ENCODE measurements around the gene BEGAIN. TPM values are rescaled to one million over a fixed set of nuclear protein-coding genes. Genes with fewer than 3 reads are reported as not detected.

BEGAIN gene
- total RNA-seq, 4 donors from 2014 or later = 0.25 to 2.2 (median 1.6) TPM

- DNase-seq (ENCODE audit: low spot score in 2 of 2) = peak in 1 of 2 donors; percentile 76
- no peak overlapping the region for H3K4me3 ChIP-seq (ENCODE audit: low read depth, poor library complexity, severe bottlenecking)
- intact Hi-C loops (cut with DNase I; ENCODE audit: low total_unique reads) = loop anchor here (1.0 kb wide), 1 partner anchor 32 kb away; no protein-coding TSS in a partner anchor
- WGBS, 2 donors = 93 to 94% methylated on average over 11 of the region's 11 CpGs
- TF ChIP-seq CTCF (IDR thresholded peaks at IDR 0.05) = no peak
- TF ChIP-seq POLR2A (IDR thresholded peaks at IDR 0.05) = no peak
Measured at GRCh38 chr14:100525615-100526014, 61.6 kb downstream of the BEGAIN start.

GRCh38 chr14:100524933-100525243 lies 62.3 kb downstream of the BEGAIN start:
- WGBS, 2 donors = 74 to 75% methylated on average over 8 of the region's 8 CpGs
- TF ChIP-seq POLR2A (IDR thresholded peaks at IDR 0.05) (no peak), CTCF (IDR thresholded peaks at IDR 0.05) (no peak)
- DNase-seq (ENCODE audit: low spot score in 2 of 2) = peak; percentile 12 to 80
- H3K4me3 ChIP-seq (ENCODE audit: low read depth, poor library complexity, severe bottlenecking) = no peak overlapping the region
- intact Hi-C loops (cut with DNase I; ENCODE audit: low total_unique reads) = loop anchor here (1.0 kb wide), 1 partner anchor 32 kb away; no protein-coding TSS in a partner anchor

GRCh38 chr14:100524233-100524932 lies 62.8 kb downstream of the BEGAIN start:
- DNase-seq (ENCODE audit: low spot score in 2 of 2) = peak in 1 of 2 donors; percentile 52
- no peak overlapping the region for H3K4me3 ChIP-seq (ENCODE audit: low read depth, poor library complexity, severe bottlenecking)
- TF ChIP-seq POLR2A (IDR thresholded peaks at IDR 0.05) = no peak
- no peak for TF ChIP-seq CTCF (IDR thresholded peaks at IDR 0.05)
- intact Hi-C loops (cut with DNase I; ENCODE audit: low total_unique reads) = no loop called here
- 87 to 88% methylated on average over 12 of the region's 12 CpGs for WGBS, 2 donors

GRCh38 chr14:100523843-100524169 lies 63.4 kb downstream of the BEGAIN start:
- DNase-seq (ENCODE audit: low spot score in 2 of 2) = no peak
- no peak overlapping the region for H3K4me3 ChIP-seq (ENCODE audit: low read depth, poor library complexity, severe bottlenecking)
- intact Hi-C loops (cut with DNase I; ENCODE audit: low total_unique reads) = no loop called here
- TF ChIP-seq POLR2A (IDR thresholded peaks at IDR 0.05) (no peak), CTCF (IDR thresholded peaks at IDR 0.05) (no peak)
- WGBS, 2 donors = 78 to 83% methylated on average over 8 of the region's 8 CpGs

- peak in 1 of 2 donors; percentile 66 for DNase-seq (ENCODE audit: low spot score in 2 of 2)
- intact Hi-C loops (cut with DNase I; ENCODE audit: low total_unique reads) = no loop called here
- WGBS, 2 donors = 86 to 92% methylated on average over 13 of the region's 13 CpGs
- TF ChIP-seq POLR2A (IDR thresholded peaks at IDR 0.05) (no peak), CTCF (IDR thresholded peaks at IDR 0.05) (no peak)
- no peak overlapping the region for H3K4me3 ChIP-seq (ENCODE audit: low read depth, poor library complexity, severe bottlenecking)
Measured at GRCh38 chr14:100523131-100523842, 63.9 kb downstream of the BEGAIN start.
